Measurements from ENCODE around the gene ADAMTS20. TPM values are rescaled to one million over a fixed set of nuclear protein-coding genes. Genes with fewer than 3 reads are reported as not detected.

ADAMTS20 gene
- polyA plus RNA-seq, 1 donor (not counting 4 experiments of a cell fraction or from before 2014, with no cell fraction given) = not detected

DNA sequence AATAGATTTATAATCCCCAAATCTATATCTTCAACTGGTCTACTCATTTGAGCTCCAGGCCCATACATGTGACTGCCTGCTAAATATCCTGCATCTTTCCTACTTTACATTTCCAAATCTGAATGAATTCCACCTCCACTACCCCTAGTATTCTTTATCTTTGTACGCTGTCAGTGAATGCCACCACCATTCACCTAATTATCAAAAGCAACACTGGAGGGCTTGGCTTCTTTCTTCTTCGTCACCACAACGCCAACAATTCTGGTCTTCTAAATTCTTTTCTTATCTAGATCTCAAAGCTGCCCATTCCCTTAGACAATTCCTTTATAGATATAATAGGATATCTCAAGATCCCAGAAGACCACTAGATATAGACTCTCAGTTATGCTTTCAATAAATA, 47.1 kb upstream of the ADAMTS20 start:
- H3K4me1 ChIP-seq (ENCODE audit: control insufficient read depth, extremely low read depth, insufficient read depth, low read length) = no peaks in the 10 kb centered on the region
- DNase-seq (ENCODE audit: low read depth, low spot score) (no peak), FAIRE-seq (no peak)
- no peaks in the 10 kb centered on the region for H3K27me3 ChIP-seq (ENCODE audit: control insufficient read depth, extremely low read depth, insufficient read depth, low read length)
- no peaks in the 10 kb centered on the region for H3K79me2 ChIP-seq (ENCODE audit: control insufficient read depth, insufficient read depth, low read length)
- H3K36me3 ChIP-seq (ENCODE audit: control insufficient read depth in 2 of 2, extremely low read depth in 1 of 2, insufficient read depth in 2 of 2, low read length in 2 of 2) = no peaks in the 10 kb centered on the region
- dilution Hi-C loops (cut with MboI; ENCODE audit: extremely low pct_ligation_motif_present, low sequenced_read_pairs) = no loop called here
- H3K4me2 ChIP-seq (ENCODE audit: control insufficient read depth, extremely low read depth, insufficient read depth, low read depth, low read length) = no peak overlapping the region
- no peaks in the 10 kb centered on the region for H3K9me1 ChIP-seq (ENCODE audit: control insufficient read depth, extremely low read depth, insufficient read depth, low read length)
- no peak overlapping the region for H3K4me3 ChIP-seq (ENCODE audit: control insufficient read depth in 2 of 3, extremely low read depth in 1 of 3, insufficient read depth in 2 of 3, low read depth in 1 of 3, low read length in 3 of 3)
- no peaks in the 10 kb centered on the region for H4K20me1 ChIP-seq (ENCODE audit: control insufficient read depth, extremely low read depth, insufficient read depth, low read length)
- H2AFZ ChIP-seq (ENCODE audit: control insufficient read depth, low read length) = no peak overlapping the region
- H3K27ac ChIP-seq (ENCODE audit: control insufficient read depth, insufficient read depth, low read length) = no peak overlapping the region
- H3K9ac ChIP-seq (ENCODE audit: control insufficient read depth, extremely low read depth, insufficient read depth, low read length) = no peak overlapping the region
- TF ChIP-seq, protein P1, sequence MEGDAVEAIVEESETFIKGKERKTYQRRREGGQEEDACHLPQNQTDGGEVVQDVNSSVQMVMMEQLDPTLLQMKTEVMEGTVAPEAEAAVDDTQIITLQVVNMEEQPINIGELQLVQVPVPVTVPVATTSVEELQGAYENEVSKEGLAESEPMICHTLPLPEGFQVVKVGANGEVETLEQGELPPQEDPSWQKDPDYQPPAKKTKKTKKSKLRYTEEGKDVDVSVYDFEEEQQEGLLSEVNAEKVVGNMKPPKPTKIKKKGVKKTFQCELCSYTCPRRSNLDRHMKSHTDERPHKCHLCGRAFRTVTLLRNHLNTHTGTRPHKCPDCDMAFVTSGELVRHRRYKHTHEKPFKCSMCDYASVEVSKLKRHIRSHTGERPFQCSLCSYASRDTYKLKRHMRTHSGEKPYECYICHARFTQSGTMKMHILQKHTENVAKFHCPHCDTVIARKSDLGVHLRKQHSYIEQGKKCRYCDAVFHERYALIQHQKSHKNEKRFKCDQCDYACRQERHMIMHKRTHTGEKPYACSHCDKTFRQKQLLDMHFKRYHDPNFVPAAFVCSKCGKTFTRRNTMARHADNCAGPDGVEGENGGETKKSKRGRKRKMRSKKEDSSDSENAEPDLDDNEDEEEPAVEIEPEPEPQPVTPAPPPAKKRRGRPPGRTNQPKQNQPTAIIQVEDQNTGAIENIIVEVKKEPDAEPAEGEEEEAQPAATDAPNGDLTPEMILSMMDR (optimal IDR thresholded peaks at IDR 0.05 in 1 of 3, IDR thresholded peaks at IDR 0.05 in 1 of 3, conservative IDR thresholded peaks at IDR 0.05 in 1 of 3; ENCODE audit: extremely low read depth in 1 of 3, insufficient read depth in 2 of 3, low read length in 3 of 3) = no peak
- TF ChIP-seq EZH2 (IDR thresholded peaks at IDR 0.05; ENCODE audit: low read length) = no peak
- no peaks in the 10 kb centered on the region for H3K9me3 ChIP-seq (ENCODE audit: control insufficient read depth, low read depth, low read length)

DNA sequence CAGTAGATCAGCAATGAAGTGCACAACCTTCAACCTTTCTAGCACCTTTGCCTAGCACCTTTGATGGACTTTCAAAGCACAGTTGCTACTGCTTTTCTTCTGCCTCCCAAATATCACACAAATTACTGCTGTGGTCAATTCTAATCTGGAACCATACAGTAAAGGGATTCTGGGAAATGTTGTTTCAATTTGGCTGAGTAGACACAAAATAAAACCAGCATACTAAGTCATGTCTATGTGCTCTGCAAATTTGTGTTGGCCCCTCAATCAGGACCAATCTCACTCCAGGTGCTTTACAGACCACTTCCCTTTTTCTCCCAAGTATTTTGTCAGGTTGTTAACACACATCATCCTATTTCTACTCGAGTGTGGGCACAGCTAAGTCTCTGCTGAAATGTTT, 38.3 kb upstream of the ADAMTS20 start:
- TF ChIP-seq EZH2 (IDR thresholded peaks at IDR 0.05; ENCODE audit: low read length) = no peak
- TF ChIP-seq, protein P1 (optimal IDR thresholded peaks at IDR 0.05 in 1 of 3, IDR thresholded peaks at IDR 0.05 in 1 of 3, conservative IDR thresholded peaks at IDR 0.05 in 1 of 3; ENCODE audit: extremely low read depth in 1 of 3, insufficient read depth in 2 of 3, low read length in 3 of 3) = no peak
- Histone ChIP-seq H4K20me1 (ENCODE audit: control insufficient read depth, extremely low read depth, insufficient read depth, low read length) (no peaks in the 10 kb centered on the region), H3K9ac (ENCODE audit: control insufficient read depth, extremely low read depth, insufficient read depth, low read length) (no peak overlapping the region), H3K4me2 (ENCODE audit: control insufficient read depth, extremely low read depth, insufficient read depth, low read depth, low read length) (no peak overlapping the region), H3K4me1 (ENCODE audit: control insufficient read depth, extremely low read depth, insufficient read depth, low read length) (no peaks in the 10 kb centered on the region), H3K27me3 (ENCODE audit: control insufficient read depth, extremely low read depth, insufficient read depth, low read length) (no peaks in the 10 kb centered on the region), H2AFZ (ENCODE audit: control insufficient read depth, low read length) (no peak overlapping the region), H3K9me3 (ENCODE audit: control insufficient read depth, low read depth, low read length) (no peaks in the 10 kb centered on the region), H3K27ac (ENCODE audit: control insufficient read depth, insufficient read depth, low read length) (no peak overlapping the region), H3K9me1 (ENCODE audit: control insufficient read depth, extremely low read depth, insufficient read depth, low read length) (no peaks in the 10 kb centered on the region), H3K4me3 (ENCODE audit: control insufficient read depth in 2 of 3, extremely low read depth in 1 of 3, insufficient read depth in 2 of 3, low read depth in 1 of 3, low read length in 3 of 3) (no peak overlapping the region), H3K36me3 (ENCODE audit: control insufficient read depth in 2 of 2, extremely low read depth in 1 of 2, insufficient read depth in 2 of 2, low read length in 2 of 2) (no peaks in the 10 kb centered on the region), H3K79me2 (ENCODE audit: control insufficient read depth, insufficient read depth, low read length) (no peaks in the 10 kb centered on the region)
- DNase-seq (ENCODE audit: low read depth, low spot score) (no peak), FAIRE-seq (no peak)
- dilution Hi-C loops (cut with MboI; ENCODE audit: extremely low pct_ligation_motif_present, low sequenced_read_pairs) = no loop called here

Data from keratinocyte (primary cell).